ENCODE measurements around the gene HIGD2B. TPM values are rescaled to one million over a fixed set of nuclear protein-coding genes. Genes with fewer than 3 reads are reported as not detected.

The HIGD2B gene
- total RNA-seq, 1 experiment from 2014 or later, result not detected

- ATAC-seq, result no peak
- CTCF ChIA-PET, result no interaction called here
- TF ChIP-seq MYBL2 (CRISPR knock-in tag; IDR thresholded peaks at IDR 0.05) (no peak), ZNF396 (CRISPR knock-in tag; IDR thresholded peaks at IDR 0.05; ENCODE audit: borderline replicate concordance) (no peak), TCF7 (CRISPR knock-in tag; IDR thresholded peaks at IDR 0.05; ENCODE audit: low read depth) (no peak), JAZF1 (CRISPR knock-in tag; IDR thresholded peaks at IDR 0.05) (no peak), ZNF532 (CRISPR knock-in tag; IDR thresholded peaks at IDR 0.05; ENCODE audit: borderline replicate concordance) (no peak), E2F1 (CRISPR knock-in tag; IDR thresholded peaks at IDR 0.05) (no peak), AR (CRISPR knock-in tag; IDR thresholded peaks at IDR 0.05) (no peak), RORB (CRISPR knock-in tag; IDR thresholded peaks at IDR 0.05) (no peak), TP53 (CRISPR knock-in tag; IDR thresholded peaks at IDR 0.05) (no peak), ZNF512 (CRISPR knock-in tag; IDR thresholded peaks at IDR 0.05; ENCODE audit: borderline replicate concordance) (no peak), MAX (CRISPR knock-in tag; IDR thresholded peaks at IDR 0.05) (no peak), HMGXB4 (CRISPR knock-in tag; IDR thresholded peaks at IDR 0.05) (no peak), CREM (CRISPR knock-in tag; IDR thresholded peaks at IDR 0.05) (no peak), IRF1 (CRISPR knock-in tag; IDR thresholded peaks at IDR 0.05) (no peak), ZNF671 (CRISPR knock-in tag; IDR thresholded peaks at IDR 0.05) (no peak)
These were observed 5.0 kb upstream of the HIGD2B start for GRCh38 chr15:72690938-72691337.

More at GRCh38 chr15:72690938-72691337, 5.0 kb upstream of the HIGD2B start:
- no peak overlapping the region for H3K4me3 Mint-ChIP-seq
- peaks cover 3% of the 10 kb centered on the region for H3K36me3 Mint-ChIP-seq
- H3K4me1 Mint-ChIP-seq, result no peaks in the 10 kb centered on the region
- POLR2A ChIA-PET, result no interaction called here
- no peaks in the 10 kb centered on the region for H3K27me3 Mint-ChIP-seq (ENCODE audit: low read depth)
- peaks cover 5% of the 10 kb centered on the region for H3K9me3 Mint-ChIP-seq
- no peak overlapping the region for H3K27ac Mint-ChIP-seq
- no peak for DNase-seq (ENCODE audit: low spot score)
